OCI-LY7 (cell line): ENCODE measurements around the gene ZDHHC14. TPM values are rescaled to one million over a fixed set of nuclear protein-coding genes. Genes with fewer than 3 reads are reported as not detected.

Source experiments
- BruUV-seq: library from RNA; stranded (reverse); fragments of 400-500 nt; replicated peaks from 2 replicates; lab custom pipeline; 2021; lab: Mats Ljungman, UMichigan
- CTCF ChIA-PET: fragments of 300-600 bp; sonication (Branson Sonifier 250); formaldehyde crosslinking; loops from one replicate; lab custom pipeline; 2022; ENCODE audit warnings: antibody characterized with exemption; ENCODE audit not compliant: unreplicated experiment; lab: Charles Lee
- POLR2A ChIA-PET: fragments of 300-600 bp; sonication (Branson Sonifier 250); formaldehyde crosslinking; loops from one replicate; lab custom pipeline; 2022; ENCODE audit warnings: antibody characterized with exemption; lab: Charles Lee
- DNase-seq: peaks from one replicate; pipeline ENCODE4 v3.0.0-alpha.2; 2015; ENCODE audit warnings: low spot score
- H2AFZ ChIP-seq: fragments of 200-600 bp; sonication (generic), shearing (Covaris generic); 2 replicates; pipeline ENCODE4 v1.6.1; 2014; ENCODE audit warnings: mild to moderate bottlenecking, antibody characterized with exemption, low read length, moderate library complexity
- H3K27ac ChIP-seq: fragments of 200-600 bp; sonication (generic); 2 replicates; pipeline ENCODE4 v1.5.1; 2014; ENCODE audit warnings: mixed run types, low read depth, mild to moderate bottlenecking, moderate library complexity, low read length, inconsistent platforms; ENCODE audit not compliant: poor library complexity, severe bottlenecking
- H3K36me3 ChIP-seq: fragments of 200-600 bp; sonication (generic); 2 replicates; pipeline ENCODE4 v1.6.1; 2014; ENCODE audit warnings: mild to moderate bottlenecking, antibody characterized with exemption, low read length, moderate library complexity, mixed read lengths; ENCODE audit not compliant: insufficient read depth
- H3K4me1 ChIP-seq: fragments of 200-600 bp; sonication (generic); 2 replicates; pipeline ENCODE4 v1.5.1; 2014; ENCODE audit warnings: mild to moderate bottlenecking, low read length; ENCODE audit not compliant: insufficient read depth, poor library complexity, severe bottlenecking
- H3K4me2 ChIP-seq: fragments of 200-600 bp; sonication (generic); 2 replicates; pipeline ENCODE4 v1.6.1; 2014; ENCODE audit warnings: mild to moderate bottlenecking, low read length
- H3K4me3 ChIP-seq: fragments of 200-600 bp; sonication (generic); 2 replicates; pipeline ENCODE4 v1.5.1; 2014; ENCODE audit warnings: mild to moderate bottlenecking, low read depth, low read length; ENCODE audit not compliant: poor library complexity, severe bottlenecking
- H3K79me2 ChIP-seq: fragments of 200-600 bp; sonication (generic); 2 replicates; pipeline ENCODE4 v1.6.1; 2016; ENCODE audit warnings: low read depth, mild to moderate bottlenecking, low read length, moderate library complexity, mixed read lengths; ENCODE audit not compliant: insufficient read depth
- H3K9me2 ChIP-seq: fragments of 200-600 bp; sonication (generic); 2 replicates; pipeline ENCODE4 v1.6.1; 2016; ENCODE audit warnings: mild to moderate bottlenecking, low read length, mixed read lengths; ENCODE audit not compliant: insufficient read depth
- H3K9me3 ChIP-seq: fragments of 200-600 bp; sonication (generic); 2 replicates; pipeline ENCODE4 v1.6.1; 2014; ENCODE audit warnings: mild to moderate bottlenecking, mixed run types, low read length, mixed read lengths
- H4K20me1 ChIP-seq: fragments of 200-600 bp; sonication (generic); 2 replicates; pipeline ENCODE4 v1.6.1; 2014; ENCODE audit warnings: mild to moderate bottlenecking, antibody characterized with exemption, low read length, moderate library complexity, mixed read lengths; ENCODE audit not compliant: insufficient read depth
- CTCF ChIP-seq: fragments of 200-600 bp; sonication (generic); conservative IDR thresholded peaks from 2 replicates; pipeline ENCODE4 v1.5.1; 2014; ENCODE audit warnings: mild to moderate bottlenecking, antibody characterized with exemption, low read length, moderate library complexity, mixed read lengths
- EZH2phosphoT487 ChIP-seq: fragments of 200-600 bp; sonication (generic); IDR thresholded peaks from 2 replicates; pipeline ENCODE4 v1.6.1; 2018; ENCODE audit warnings: low read depth, borderline replicate concordance, mild to moderate bottlenecking, mixed run types, antibody characterized with exemption, low read length, moderate library complexity, mixed read lengths
- intact Hi-C: fragments of 100-400 bp; cut with micrococcal nuclease; formaldehyde crosslinking; loops from one replicate; pipeline ENCODE4 v1.10.0; 2022; ENCODE audit not compliant: unreplicated experiment
- total RNA-seq, 2 experiments: library from RNA; depleted of rRNA in 1 of 2; stranded (reverse); fragments of >200 nt in 1 of 2; shearing (Covaris generic) in 1 of 2; gene quantifications; 2 replicates each; pipeline ENCODE4 v1.2.3, GENCODE V29; 2014 to 2022

ZDHHC14 gene
- total RNA-seq, 2 experiments from 2014 or later = 0.69 to 3.0 TPM

DNA sequence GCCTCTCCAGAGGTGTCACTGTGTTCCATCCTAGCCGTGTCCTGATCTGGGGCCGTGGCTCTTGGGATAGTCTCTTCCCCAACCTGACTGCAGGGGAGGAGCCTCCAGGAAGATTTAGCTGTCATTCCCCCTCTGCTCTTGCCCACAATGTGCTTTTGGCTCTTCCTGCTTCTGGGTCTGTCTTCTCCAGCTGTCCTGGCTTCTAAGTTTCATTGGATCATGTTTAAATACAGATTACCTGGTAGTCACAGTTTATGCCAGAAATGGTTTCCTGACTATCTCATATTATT, 139.1 kb downstream of the ZDHHC14 start:
- BruUV-seq = no TSS peak
- no peak for DNase-seq
- Histone ChIP-seq H3K4me1 (no peaks in the 10 kb centered on the region), H3K79me2 (no peaks in the 10 kb centered on the region), H3K36me3 (no peaks in the 10 kb centered on the region), H4K20me1 (no peaks in the 10 kb centered on the region), H3K9me3 (no peaks in the 10 kb centered on the region), H3K27ac (no peak overlapping the region), H2AFZ (no peak overlapping the region), H3K9me2 (no peaks in the 10 kb centered on the region), H3K4me2 (no peak overlapping the region), H3K4me3 (no peak overlapping the region)
- intact Hi-C loops = no loop called here
- CTCF ChIA-PET = no interaction called here
- no peak for TF ChIP-seq CTCF
- no peak for TF ChIP-seq EZH2phosphoT487
- POLR2A ChIA-PET = interaction anchor here (0.6 kb wide), 1 partner anchor 127 kb away, joined by 3 read pairs; no protein-coding TSS in a partner anchor

DNA sequence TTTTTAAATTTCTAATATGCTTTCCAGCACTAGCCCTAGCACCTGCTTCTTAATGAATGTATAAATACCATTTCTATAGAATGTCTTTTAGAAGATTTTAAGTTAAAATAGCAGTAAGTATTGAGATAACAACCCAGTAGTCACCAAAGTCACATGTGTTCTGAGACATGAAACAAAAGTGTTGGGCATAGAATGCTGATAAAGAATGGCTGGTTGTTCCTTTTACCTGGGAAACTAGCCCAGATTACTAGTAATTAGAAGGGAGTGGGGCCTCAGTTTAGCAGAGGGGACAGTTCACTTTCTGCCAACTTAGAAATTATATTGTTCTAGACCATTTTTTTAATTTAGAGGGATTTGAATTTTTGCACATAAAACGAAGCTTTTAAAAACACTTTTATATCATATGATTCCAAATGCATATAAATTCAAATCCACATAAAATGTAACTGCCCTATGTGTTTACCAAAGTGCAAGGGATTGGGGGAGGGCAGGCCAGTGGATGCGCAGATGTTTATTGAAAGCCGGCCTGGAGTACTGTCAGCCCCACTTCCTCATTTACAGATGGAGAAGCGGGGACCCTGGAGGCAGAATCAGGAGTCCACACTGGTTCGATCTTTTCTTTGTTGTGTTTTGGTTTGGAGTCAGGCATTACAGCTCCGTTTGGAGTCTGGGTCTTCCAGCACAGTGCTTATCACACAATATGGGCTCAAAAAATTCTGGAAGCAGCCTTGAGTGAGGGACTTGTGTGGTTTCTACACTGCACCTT, 139.8 kb downstream of the ZDHHC14 start:
- DNase-seq = no peak
- no peak overlapping the region for H3K4me3 ChIP-seq
- H3K27ac ChIP-seq = no peak overlapping the region
- H3K9me3 ChIP-seq = no peaks in the 10 kb centered on the region
- no peak overlapping the region for H2AFZ ChIP-seq
- CTCF ChIA-PET = no interaction called here
- H3K79me2 ChIP-seq = no peaks in the 10 kb centered on the region
- TF ChIP-seq CTCF = no peak
- no peak for TF ChIP-seq EZH2phosphoT487
- no peaks in the 10 kb centered on the region for H3K4me1 ChIP-seq
- no TSS peak for BruUV-seq
- intact Hi-C loops = no loop called here
- no peak overlapping the region for H3K4me2 ChIP-seq
- H3K36me3 ChIP-seq = no peaks in the 10 kb centered on the region
- POLR2A ChIA-PET = interaction anchor here (0.6 to 0.7 kb wide), 2 partner anchors 60 to 90 kb away, joined by 3 read pairs; no protein-coding TSS in a partner anchor
- H3K9me2 ChIP-seq = no peaks in the 10 kb centered on the region
- no peaks in the 10 kb centered on the region for H4K20me1 ChIP-seq
